Mesothelial cell of epicardium (in vitro differentiated cells): ENCODE measurements around the gene BEX2. TPM values are rescaled to one million over a fixed set of nuclear protein-coding genes. Genes with fewer than 3 reads are reported as not detected.
"Not testable (repeated sequence)": the region's sequence is repeated elsewhere in the genome, so short reads cannot be mapped to it uniquely, and the experiment has no call there.

Experiments
- DNase-seq, 2 experiments: peaks; one replicate each; pipeline ENCODE4 v3.0.0; 2021; ENCODE audit warnings: low spot score in 2 of 2; ENCODE audit not compliant: unreplicated experiment in 2 of 2
- H3K27ac Mint-ChIP-seq: 2 replicates; pipeline ENCODE4 v1.8.0; 2021; ENCODE audit warnings: mixed read lengths
- H3K27me3 Mint-ChIP-seq: 2 replicates; pipeline ENCODE4 v1.8.0; 2021; ENCODE audit warnings: low read depth, mixed read lengths
- H3K36me3 Mint-ChIP-seq: 2 replicates; pipeline ENCODE4 v1.8.0; 2021; ENCODE audit warnings: mixed read lengths
- H3K4me1 Mint-ChIP-seq: 2 replicates; pipeline ENCODE4 v1.8.0; 2021; ENCODE audit warnings: mixed read lengths
- H3K4me3 Mint-ChIP-seq: 2 replicates; pipeline ENCODE4 v1.8.0; 2021; ENCODE audit warnings: mild to moderate bottlenecking, moderate library complexity, mixed read lengths
- H3K9me3 Mint-ChIP-seq: 2 replicates; pipeline ENCODE4 v1.8.0; 2021; ENCODE audit warnings: mixed read lengths
- CTCF ChIP-seq: fragments of 200-600 bp; sonication (generic); IDR thresholded peaks from one replicate; pipeline ENCODE4 v1.5.0; 2021; ENCODE audit warnings: antibody characterized with exemption; ENCODE audit not compliant: unreplicated experiment
- total RNA-seq: library from RNA; stranded (reverse); gene quantifications from 3 replicates; pipeline ENCODE4 v1.2.1, GENCODE V29; 2021

Gene BEX2
- total RNA-seq, 1 donor from 2014 or later: 29.8 TPM

- H3K27ac Mint-ChIP-seq: peak within 1 kb of the TSS; percentile 70
- H3K4me1 Mint-ChIP-seq: peaks cover 18% of the 10 kb centered on the region
- no peak for DNase-seq
- no peaks in the 10 kb centered on the region for H3K36me3 Mint-ChIP-seq
- H3K27me3 Mint-ChIP-seq: no peaks in the 10 kb centered on the region
- no peak for TF ChIP-seq CTCF
- peaks cover 12% of the 10 kb centered on the region for H3K9me3 Mint-ChIP-seq
- H3K4me3 Mint-ChIP-seq: peak within 1 kb of the TSS; percentile 66
These were observed 19.2 kb upstream of the BEX2 start, which contains the start of gene TCEAL7 for GRCh38 chrX:103329991-103330390. Gene TCEAL7, plus strand, starts transcription at chrX:103330239. Its CDS starts 1,165 bp downstream, at chrX:103331404.

- H3K27ac Mint-ChIP-seq: no peak overlapping the region
- H3K36me3 Mint-ChIP-seq: peaks cover 4% of the 10 kb centered on the region
- H3K27me3 Mint-ChIP-seq: no peaks in the 10 kb centered on the region
- no peak for TF ChIP-seq CTCF
- H3K4me3 Mint-ChIP-seq: peak overlapping the region; percentile 78
- DNase-seq: no peak
- H3K9me3 Mint-ChIP-seq: peaks cover 4% of the 10 kb centered on the region
- H3K4me1 Mint-ChIP-seq: peaks cover 5% of the 10 kb centered on the region
These were observed 600 bp upstream of the BEX2 start for GRCh38 chrX:103311399-103311780.

- Mint-ChIP-seq H3K36me3 (peaks cover 4% of the 10 kb centered on the region), H3K4me3 (peak overlapping the region; percentile 78), H3K27me3 (no peaks in the 10 kb centered on the region), H3K4me1 (peaks cover 5% of the 10 kb centered on the region), H3K27ac (no peak overlapping the region), H3K9me3 (peaks cover 8% of the 10 kb centered on the region)
- DNase-seq: no peak
- no peak for TF ChIP-seq CTCF
These were observed 783 bp downstream of the BEX2 start for GRCh38 chrX:103309860-103310554.

- not testable (repeated sequence) for H3K36me3 Mint-ChIP-seq, H3K27ac Mint-ChIP-seq, H3K4me3 Mint-ChIP-seq, H3K4me1 Mint-ChIP-seq, H3K27me3 Mint-ChIP-seq, DNase-seq
- H3K9me3 Mint-ChIP-seq: peaks cover 18% of the 10 kb centered on the region
These were observed 5.1 kb downstream of the BEX2 start for GRCh38 chrX:103305666-103306065.

GRCh38 chrX:103304705-103305104, 6.1 kb downstream of the BEX2 start:
- Mint-ChIP-seq H3K4me1 (peaks cover 2% of the 10 kb centered on the region), H3K36me3 (peaks cover 4% of the 10 kb centered on the region), H3K4me3 (no peak overlapping the region), H3K27ac (no peak overlapping the region), H3K27me3 (no peaks in the 10 kb centered on the region), H3K9me3 (peaks cover 23% of the 10 kb centered on the region)
- DNase-seq: no peak
- TF ChIP-seq CTCF: no peak

- no peak for DNase-seq
- no peaks in the 10 kb centered on the region for H3K36me3 Mint-ChIP-seq
- no peaks in the 10 kb centered on the region for H3K27me3 Mint-ChIP-seq
- H3K27ac Mint-ChIP-seq: no peak overlapping the region
- H3K4me3 Mint-ChIP-seq: no peak overlapping the region
- peaks cover 40% of the 10 kb centered on the region for H3K9me3 Mint-ChIP-seq
- no peak for TF ChIP-seq CTCF
- no peaks in the 10 kb centered on the region for H3K4me1 Mint-ChIP-seq
These were observed 17.7 kb downstream of the BEX2 start for GRCh38 chrX:103293118-103293517.
